GM12875 (cell line): ENCODE data around the gene CLP1.

Source experiments
- H3K4me3 ChIP-seq: one replicate; pipeline ENCODE4 v1.5.1; 2011; ENCODE audit warnings: low read depth, low read length, control low read depth
- TF ChIP-seq, protein P1 (sequence below): IDR thresholded peaks from 2 replicates; pipeline ENCODE4 v1.5.1; 2011; ENCODE audit warnings: low read depth, mild to moderate bottlenecking, control low read depth, inconsistent platforms, low read length, moderate library complexity, borderline replicate concordance; ENCODE audit not compliant: insufficient read depth

Gene CLP1

DNA sequence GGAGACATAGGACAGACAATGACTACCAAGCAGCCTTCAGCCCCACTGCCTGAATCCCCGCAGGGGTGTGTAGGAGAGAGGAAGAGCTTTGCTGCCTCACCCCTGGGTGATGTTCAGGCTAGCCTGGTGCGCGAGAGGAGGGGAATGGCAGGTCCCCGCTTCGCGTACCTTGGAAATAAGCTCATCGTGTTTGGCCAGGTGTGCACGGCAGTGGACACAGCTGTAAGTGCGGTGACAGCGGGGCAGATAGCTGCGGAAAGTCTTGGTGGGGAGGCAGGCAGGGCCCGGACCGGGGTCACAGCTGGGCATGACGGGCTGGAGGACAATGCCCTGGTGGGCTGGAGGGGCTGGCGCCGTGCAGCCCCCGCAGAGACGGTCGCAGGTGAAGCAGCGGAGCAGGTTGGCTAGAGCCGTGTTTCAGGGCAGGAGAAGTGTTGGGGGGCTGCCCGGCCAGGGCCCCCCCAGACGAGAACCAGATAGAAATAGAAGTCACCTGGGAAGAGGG, 10.7 kb upstream of the CLP1 start:
- TF ChIP-seq, protein P1, sequence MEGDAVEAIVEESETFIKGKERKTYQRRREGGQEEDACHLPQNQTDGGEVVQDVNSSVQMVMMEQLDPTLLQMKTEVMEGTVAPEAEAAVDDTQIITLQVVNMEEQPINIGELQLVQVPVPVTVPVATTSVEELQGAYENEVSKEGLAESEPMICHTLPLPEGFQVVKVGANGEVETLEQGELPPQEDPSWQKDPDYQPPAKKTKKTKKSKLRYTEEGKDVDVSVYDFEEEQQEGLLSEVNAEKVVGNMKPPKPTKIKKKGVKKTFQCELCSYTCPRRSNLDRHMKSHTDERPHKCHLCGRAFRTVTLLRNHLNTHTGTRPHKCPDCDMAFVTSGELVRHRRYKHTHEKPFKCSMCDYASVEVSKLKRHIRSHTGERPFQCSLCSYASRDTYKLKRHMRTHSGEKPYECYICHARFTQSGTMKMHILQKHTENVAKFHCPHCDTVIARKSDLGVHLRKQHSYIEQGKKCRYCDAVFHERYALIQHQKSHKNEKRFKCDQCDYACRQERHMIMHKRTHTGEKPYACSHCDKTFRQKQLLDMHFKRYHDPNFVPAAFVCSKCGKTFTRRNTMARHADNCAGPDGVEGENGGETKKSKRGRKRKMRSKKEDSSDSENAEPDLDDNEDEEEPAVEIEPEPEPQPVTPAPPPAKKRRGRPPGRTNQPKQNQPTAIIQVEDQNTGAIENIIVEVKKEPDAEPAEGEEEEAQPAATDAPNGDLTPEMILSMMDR, result no peak
- no peak overlapping the region for H3K4me3 ChIP-seq

DNA sequence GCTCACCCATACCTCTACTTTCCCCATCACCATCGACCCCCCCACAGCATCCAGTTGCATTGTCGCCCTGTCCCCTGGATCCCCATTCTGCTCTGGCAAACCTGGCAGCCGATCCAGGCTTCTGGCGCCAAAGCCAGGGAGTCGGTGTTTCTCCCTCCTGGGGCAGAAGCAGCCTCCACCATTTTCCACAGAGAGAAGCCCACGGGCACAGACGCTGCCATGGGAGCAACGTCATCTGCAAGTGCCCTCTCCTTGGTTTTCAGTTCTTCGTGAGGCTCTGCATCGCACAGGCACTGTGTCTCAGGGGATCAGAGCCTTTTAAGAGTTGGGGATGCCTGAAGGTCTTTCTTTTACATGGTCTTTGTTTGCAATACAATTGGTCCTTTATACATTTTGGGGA, 10.2 kb upstream of the CLP1 start:
- H3K4me3 ChIP-seq, result no peak overlapping the region
- TF ChIP-seq, protein P1, result no peak

DNA sequence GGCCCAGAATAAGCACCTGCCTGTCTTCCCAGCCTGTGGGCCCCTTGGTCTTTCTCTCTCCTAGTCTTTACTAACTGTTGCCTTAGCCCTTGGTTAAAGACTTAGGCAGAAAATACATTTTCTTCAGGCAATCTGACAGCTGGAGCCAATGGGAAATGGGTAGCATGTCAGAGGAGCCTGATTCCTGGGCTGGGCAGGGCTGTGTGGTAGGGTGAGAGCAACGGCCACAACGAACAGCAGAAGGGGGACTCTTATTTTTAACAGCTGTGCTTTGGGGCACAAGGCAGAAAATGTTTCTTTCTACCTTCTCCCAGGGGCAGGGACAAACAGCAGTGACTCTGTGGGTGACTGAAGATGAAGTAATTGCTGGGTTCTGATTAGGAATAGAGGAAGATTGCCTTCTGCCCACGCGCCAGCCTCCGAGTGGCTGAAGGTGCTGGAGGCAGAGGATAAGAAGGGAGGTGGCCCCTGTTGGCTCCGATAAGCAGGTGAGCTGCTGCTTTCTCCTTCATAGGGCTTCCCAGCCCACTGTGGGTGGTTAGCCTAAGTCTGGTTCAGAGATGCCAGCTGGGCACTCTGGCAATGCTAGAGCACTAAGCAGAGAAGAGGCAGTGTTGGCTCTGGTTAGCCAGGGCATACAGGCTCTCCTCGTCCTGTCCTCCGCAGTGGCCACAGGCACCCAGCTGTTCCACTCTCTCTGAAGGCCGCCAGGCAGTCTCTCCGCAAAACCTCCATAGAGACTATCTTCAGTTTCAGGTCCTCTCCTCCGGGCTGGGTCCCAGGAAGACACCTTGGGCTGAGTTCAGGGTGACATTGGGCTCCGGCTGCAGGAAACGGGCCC, 9.4 kb upstream of the CLP1 start:
- no peak overlapping the region for H3K4me3 ChIP-seq
- TF ChIP-seq, protein P1, result no peak

DNA sequence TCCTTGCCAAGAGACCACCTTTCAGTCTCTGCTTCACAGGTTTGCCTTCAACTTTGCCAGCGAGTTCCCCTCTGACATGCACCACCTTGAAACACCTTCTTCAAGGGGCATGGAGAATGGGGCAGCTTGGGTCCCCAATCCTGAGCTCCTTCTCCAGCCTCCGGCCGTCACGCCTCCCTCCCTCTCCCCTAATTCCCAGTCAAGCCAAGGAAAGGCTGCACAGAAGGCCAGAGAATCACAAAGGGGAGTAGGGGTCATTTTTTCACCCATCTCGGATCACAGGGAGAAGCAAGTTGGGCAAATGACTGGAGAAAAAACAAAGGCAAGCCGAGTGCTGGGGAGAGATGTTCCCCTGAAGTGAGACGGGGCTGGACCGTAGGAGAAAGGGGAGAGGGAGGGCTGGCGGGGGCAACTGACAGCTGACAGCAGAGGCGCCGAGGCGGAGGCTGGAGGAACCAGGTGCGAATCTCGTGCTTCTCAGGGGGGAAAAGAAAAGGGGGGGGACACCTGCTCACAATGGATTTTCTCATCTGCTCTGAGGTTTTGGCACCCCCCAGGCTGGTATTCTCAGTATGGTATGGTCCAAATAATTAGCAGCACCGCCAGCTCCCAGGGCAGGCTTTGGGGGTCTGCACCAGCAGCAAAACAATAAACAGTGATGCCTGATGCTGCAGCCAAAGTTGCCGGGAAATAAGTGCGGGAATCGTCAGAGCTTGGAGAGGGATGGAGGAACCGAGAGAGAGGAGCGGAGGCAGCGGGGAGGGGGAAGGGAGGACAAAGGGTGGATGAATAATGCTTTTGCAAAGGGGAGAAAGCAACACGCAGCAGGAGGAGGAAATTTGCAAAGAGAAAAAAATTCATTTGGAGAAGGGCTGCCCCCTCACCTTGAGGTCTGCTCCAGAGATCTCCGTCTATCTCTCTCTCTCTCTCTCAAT, 8.5 kb upstream of the CLP1 start:
- H3K4me3 ChIP-seq, result no peak overlapping the region
- TF ChIP-seq, protein P1, result no peak

DNA sequence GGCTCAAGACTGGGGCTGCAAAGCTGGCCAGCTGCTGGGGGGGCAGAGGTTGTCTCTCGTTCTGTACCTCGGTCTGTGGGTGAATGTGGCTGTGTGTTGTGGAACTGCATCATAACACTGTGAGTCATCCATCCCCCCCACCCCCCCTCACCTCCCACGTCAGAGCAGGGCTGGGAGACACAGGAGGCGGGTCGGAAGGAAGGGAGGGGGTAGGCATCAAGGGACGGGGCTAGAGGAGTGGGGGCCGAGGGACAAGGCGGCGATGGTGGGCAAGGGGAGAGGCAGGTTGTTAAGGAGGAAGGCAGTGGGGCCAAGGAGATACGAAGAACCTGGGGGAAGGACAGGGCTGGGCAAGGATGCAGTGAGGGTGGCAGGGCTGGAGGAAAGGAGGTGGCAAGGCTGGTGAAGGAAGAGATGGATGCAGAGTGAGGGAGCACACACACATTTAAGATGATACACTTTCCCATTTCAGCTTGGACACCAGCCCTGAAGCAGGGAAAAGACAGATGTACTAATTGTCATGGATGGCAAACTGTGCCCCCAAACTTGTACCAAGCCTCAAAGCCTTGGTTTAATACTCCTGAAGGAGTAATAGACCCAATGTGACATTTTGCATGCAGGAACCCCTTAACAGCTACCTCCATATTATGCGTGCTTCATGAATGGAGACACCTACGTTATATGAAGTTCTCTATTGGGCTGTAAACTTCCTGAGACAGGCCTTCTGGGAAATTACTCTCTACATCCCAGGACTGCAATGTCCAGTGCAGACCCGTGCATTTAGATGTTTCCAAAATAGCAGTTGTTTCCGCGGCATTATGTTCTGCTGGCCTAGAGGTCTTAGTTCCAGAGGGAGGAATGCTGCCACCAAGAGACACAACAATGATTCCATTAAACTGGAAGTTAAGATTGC, 7.5 kb upstream of the CLP1 start, which contains the start of gene YPEL4:
Gene YPEL4 (minus strand): TSS at position 87 of the 913 bp plus-strand sequence. CDS start 2,805 bp downstream, outside the sequence.
- H3K4me3 ChIP-seq, result no peak within 1 kb of the TSS
- TF ChIP-seq, protein P1, result no peak

DNA sequence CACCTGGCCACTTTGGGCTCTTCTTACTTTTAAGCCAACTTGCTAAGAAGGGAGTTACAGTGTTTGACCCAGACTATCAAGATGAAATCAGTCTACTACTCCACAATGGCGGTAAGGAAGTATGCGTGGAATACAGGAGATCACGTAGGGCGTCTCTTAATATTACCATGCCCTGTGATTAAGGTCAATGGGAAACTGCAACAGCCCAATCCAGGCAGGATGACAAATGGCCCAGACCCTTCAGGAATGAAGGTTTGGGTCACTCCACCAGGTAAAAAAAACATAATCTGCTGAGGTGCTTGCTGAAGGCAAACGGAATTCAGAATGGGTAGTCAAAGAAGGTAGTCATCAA, 6.8 kb upstream of the CLP1 start:
- TF ChIP-seq, protein P1, result no peak
- no peak overlapping the region for H3K4me3 ChIP-seq
